ENCODE results near the gene HCN4.

- no peak for TF ChIP-seq CTCF (IDR thresholded peaks at IDR 0.05)
- no peak for TF ChIP-seq ZFX (IDR thresholded peaks at IDR 0.05; ENCODE audit: borderline replicate concordance)
These were observed 50.9 kb downstream of the HCN4 start for GRCh38 chr15:73317651-73318462.
